Mesothelial cell of epicardium (in vitro differentiated cells): ENCODE data around the gene APCDD1. TPM values are rescaled to one million over a fixed set of nuclear protein-coding genes. Genes with fewer than 3 reads are reported as not detected.
A peak's percentile ranks its signal among the peaks of the same experiment; 100 is the strongest.

ENCODE experiments used
- DNase-seq, 2 experiments: peaks; one replicate each; pipeline ENCODE4 v3.0.0; 2021; ENCODE audit warnings: low spot score in 2 of 2; ENCODE audit not compliant: unreplicated experiment in 2 of 2
- H3K27ac Mint-ChIP-seq: 2 replicates; pipeline ENCODE4 v1.8.0; 2021; ENCODE audit warnings: mixed read lengths
- H3K27me3 Mint-ChIP-seq: 2 replicates; pipeline ENCODE4 v1.8.0; 2021; ENCODE audit warnings: low read depth, mixed read lengths
- H3K36me3 Mint-ChIP-seq: 2 replicates; pipeline ENCODE4 v1.8.0; 2021; ENCODE audit warnings: mixed read lengths
- H3K4me1 Mint-ChIP-seq: 2 replicates; pipeline ENCODE4 v1.8.0; 2021; ENCODE audit warnings: mixed read lengths
- H3K4me3 Mint-ChIP-seq: 2 replicates; pipeline ENCODE4 v1.8.0; 2021; ENCODE audit warnings: mild to moderate bottlenecking, moderate library complexity, mixed read lengths
- H3K9me3 Mint-ChIP-seq: 2 replicates; pipeline ENCODE4 v1.8.0; 2021; ENCODE audit warnings: mixed read lengths
- total RNA-seq: library from RNA; stranded (reverse); gene quantifications from 3 replicates; pipeline ENCODE4 v1.2.1, GENCODE V29; 2021
- TF ChIP-seq, protein P1 (sequence below): fragments of 200-600 bp; sonication (generic); IDR thresholded peaks from one replicate; pipeline ENCODE4 v1.5.0; 2021; ENCODE audit warnings: antibody characterized with exemption; ENCODE audit not compliant: unreplicated experiment

Gene APCDD1
- total RNA-seq, 1 donor from 2014 or later: 104 TPM

DNA sequence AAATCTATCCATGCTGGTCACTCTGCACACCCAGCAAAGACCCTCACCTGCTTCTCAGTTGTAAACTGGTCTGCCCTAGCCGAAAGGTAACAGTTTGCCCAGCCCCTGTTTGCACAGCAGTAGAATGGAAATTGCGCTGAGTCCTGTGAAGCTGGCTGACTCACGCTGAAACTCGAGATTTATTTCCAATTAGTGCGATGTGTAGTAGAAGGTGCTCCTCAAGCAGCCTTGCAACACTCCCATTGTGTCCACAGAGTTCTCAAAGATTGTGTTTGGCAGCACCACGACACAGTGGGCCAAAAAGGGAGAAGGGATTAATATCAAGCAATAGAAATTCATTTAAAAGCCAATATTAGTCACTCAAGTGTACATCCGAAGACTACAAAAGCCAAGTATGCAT, 21.7 kb upstream of the APCDD1 start:
- Mint-ChIP-seq H3K4me3 (no peak overlapping the region), H3K4me1 (peaks cover 35% of the 10 kb centered on the region), H3K27me3 (no peaks in the 10 kb centered on the region), H3K36me3 (no peaks in the 10 kb centered on the region), H3K27ac (no peak overlapping the region), H3K9me3 (no peaks in the 10 kb centered on the region)
- TF ChIP-seq, protein P1, sequence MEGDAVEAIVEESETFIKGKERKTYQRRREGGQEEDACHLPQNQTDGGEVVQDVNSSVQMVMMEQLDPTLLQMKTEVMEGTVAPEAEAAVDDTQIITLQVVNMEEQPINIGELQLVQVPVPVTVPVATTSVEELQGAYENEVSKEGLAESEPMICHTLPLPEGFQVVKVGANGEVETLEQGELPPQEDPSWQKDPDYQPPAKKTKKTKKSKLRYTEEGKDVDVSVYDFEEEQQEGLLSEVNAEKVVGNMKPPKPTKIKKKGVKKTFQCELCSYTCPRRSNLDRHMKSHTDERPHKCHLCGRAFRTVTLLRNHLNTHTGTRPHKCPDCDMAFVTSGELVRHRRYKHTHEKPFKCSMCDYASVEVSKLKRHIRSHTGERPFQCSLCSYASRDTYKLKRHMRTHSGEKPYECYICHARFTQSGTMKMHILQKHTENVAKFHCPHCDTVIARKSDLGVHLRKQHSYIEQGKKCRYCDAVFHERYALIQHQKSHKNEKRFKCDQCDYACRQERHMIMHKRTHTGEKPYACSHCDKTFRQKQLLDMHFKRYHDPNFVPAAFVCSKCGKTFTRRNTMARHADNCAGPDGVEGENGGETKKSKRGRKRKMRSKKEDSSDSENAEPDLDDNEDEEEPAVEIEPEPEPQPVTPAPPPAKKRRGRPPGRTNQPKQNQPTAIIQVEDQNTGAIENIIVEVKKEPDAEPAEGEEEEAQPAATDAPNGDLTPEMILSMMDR: no peak
- DNase-seq: no peak

DNA sequence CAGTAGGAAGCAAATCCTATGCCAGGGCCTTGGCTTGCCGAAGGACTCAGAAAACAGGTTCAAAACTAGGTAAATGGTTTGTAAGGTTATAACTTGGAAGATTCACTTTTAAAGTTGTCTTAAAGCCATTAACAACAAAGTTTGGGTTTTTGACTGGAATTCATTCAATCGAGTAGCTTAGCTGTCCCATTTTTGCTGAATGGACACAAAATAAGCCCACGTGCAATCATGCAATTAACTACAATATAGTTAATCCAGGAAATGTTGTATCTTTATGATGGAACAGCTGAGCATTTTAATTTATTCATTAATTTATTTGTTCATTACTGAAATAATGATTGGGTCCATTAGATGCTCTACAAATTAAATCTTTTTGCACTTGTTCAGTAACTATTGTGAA, 18.3 kb upstream of the APCDD1 start:
- peaks cover 18% of the 10 kb centered on the region for H3K4me1 Mint-ChIP-seq
- TF ChIP-seq, protein P1: no peak
- DNase-seq: no peak
- no peak overlapping the region for H3K4me3 Mint-ChIP-seq
- no peak overlapping the region for H3K27ac Mint-ChIP-seq
- no peaks in the 10 kb centered on the region for H3K36me3 Mint-ChIP-seq
- H3K9me3 Mint-ChIP-seq: no peaks in the 10 kb centered on the region
- H3K27me3 Mint-ChIP-seq: no peaks in the 10 kb centered on the region

DNA sequence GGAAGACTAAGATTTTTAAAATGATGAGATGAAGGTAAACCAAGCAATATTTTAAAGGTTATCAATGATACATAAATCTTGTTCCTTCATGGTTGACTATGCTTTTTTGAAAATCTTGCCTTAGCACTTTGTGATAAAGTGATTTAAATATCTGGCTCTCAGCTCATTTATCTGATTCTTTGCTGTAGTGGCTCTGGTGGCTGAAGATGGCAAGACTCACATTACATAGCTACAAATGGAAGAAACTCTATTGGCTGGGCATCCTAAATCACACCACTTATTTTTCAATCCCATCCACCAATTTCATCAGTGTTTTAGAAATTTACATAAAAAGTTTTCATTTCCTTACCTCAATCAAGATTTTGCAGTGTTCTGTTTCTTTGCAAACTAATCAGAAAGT, 16.6 kb upstream of the APCDD1 start:
- no peaks in the 10 kb centered on the region for H3K27me3 Mint-ChIP-seq
- no peak for DNase-seq
- TF ChIP-seq, protein P1: peak; percentile 30
- H3K4me1 Mint-ChIP-seq: peaks cover 15% of the 10 kb centered on the region
- no peaks in the 10 kb centered on the region for H3K36me3 Mint-ChIP-seq
- no peak overlapping the region for H3K27ac Mint-ChIP-seq
- no peak overlapping the region for H3K4me3 Mint-ChIP-seq
- no peaks in the 10 kb centered on the region for H3K9me3 Mint-ChIP-seq

DNA sequence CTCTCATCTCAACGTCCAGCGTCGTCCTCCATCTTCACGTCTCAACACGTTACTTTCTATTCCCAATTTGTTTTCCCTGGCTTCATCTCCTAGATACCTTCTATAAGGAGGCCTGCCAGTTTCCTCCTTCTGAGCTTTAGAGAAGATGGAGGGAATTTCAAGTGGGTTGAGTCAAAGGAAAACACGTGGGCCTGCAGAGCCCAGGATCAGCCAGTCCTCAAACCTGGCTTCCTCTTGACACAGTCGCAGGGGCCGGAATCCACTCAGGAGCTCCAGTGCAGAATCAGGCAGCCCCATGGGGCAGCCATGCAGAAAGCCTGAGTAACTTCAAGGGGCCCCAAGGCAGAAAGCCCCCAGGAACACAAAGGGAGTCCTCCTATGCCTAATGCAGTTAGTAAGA, 14.5 kb upstream of the APCDD1 start:
- Mint-ChIP-seq H3K36me3 (no peaks in the 10 kb centered on the region), H3K4me1 (peaks cover 24% of the 10 kb centered on the region), H3K9me3 (no peaks in the 10 kb centered on the region), H3K27ac (no peak overlapping the region), H3K27me3 (no peaks in the 10 kb centered on the region), H3K4me3 (no peak overlapping the region)
- no peak for DNase-seq
- TF ChIP-seq, protein P1: no peak

DNA sequence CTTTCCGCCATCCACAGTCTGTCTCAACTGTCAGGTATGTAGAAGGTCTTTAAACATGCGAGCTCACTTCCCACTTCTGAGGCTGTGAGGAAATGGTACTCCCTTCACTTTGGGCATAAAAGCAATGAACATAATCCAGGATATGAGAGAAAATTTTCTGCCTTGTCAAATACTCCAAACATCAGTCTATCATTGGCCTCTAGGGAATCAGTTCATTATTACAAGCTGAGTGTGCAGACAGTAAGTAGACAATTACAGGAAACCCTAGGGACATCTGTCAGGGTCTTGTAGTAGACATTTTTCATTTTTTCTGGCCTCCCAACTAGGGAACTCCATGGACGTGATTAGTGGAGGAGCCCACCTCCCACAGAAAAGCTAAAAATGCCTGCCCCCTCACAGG, 13.6 kb upstream of the APCDD1 start:
- Mint-ChIP-seq H3K9me3 (no peaks in the 10 kb centered on the region), H3K36me3 (no peaks in the 10 kb centered on the region), H3K27ac (no peak overlapping the region), H3K4me3 (no peak overlapping the region), H3K27me3 (no peaks in the 10 kb centered on the region), H3K4me1 (peaks cover 19% of the 10 kb centered on the region)
- DNase-seq: no peak
- TF ChIP-seq, protein P1: no peak

DNA sequence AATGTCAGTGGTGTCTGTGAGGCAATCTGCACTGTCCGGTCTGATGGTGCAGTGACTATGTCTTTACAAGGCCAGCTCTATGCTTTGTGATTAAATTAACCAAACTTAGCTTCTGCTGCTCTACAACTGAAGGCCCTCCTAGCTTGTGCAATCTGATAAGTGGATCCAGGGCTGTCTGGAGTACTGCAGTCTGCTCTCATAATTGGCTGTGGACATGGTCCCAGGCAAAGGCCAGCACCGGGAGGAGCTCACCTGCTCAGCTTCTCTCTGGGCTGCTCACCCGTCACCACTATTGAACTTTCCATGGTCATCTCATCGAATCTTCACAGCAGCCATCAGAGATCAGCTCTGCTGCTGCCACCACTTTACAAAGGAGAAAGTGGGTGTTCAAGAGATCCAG, 13.0 kb upstream of the APCDD1 start:
- Mint-ChIP-seq H3K27me3 (no peaks in the 10 kb centered on the region), H3K27ac (no peak overlapping the region), H3K4me3 (no peak overlapping the region), H3K9me3 (no peaks in the 10 kb centered on the region), H3K36me3 (no peaks in the 10 kb centered on the region), H3K4me1 (peaks cover 19% of the 10 kb centered on the region)
- TF ChIP-seq, protein P1: no peak
- DNase-seq: no peak
